Activated CD4-positive, alpha-beta T cell treated with anti-CD3 and anti-CD28 coated beads, Interleukin-2, Interleukin-4, amounts not matched to agents 100 ng/mL and 50 ng/mL, durations not matched to agents 16 hours and 8 hours (primary cell): Measurements from ENCODE around the gene OR7G1.
A peak's percentile ranks its signal among the peaks of the same experiment; 100 is the strongest.

Experiments
- DNase-seq: peaks from one replicate; pipeline ENCODE4 v3.0.0-alpha.2; 2020; ENCODE audit warnings: low spot score

The OR7G1 gene

GRCh38 chr19:9115307-9115813 lies at the start of gene OR7G1:
OR7G1 (minus strand) TSS chr19:9115763; CDS start chr19:9115763, 0 bp downstream.
- DNase-seq: no peak

- no peak for DNase-seq
Measured at GRCh38 chr19:9165261-9165660, 49.7 kb upstream of the OR7G1 start.

GRCh38 chr19:9161427-9161826 lies 45.9 kb upstream of the OR7G1 start:
- DNase-seq: no peak

- DNase-seq: no peak
Measured at GRCh38 chr19:9159891-9160290, 44.3 kb upstream of the OR7G1 start.

- no peak for DNase-seq
Measured at GRCh38 chr19:9156304-9156703, 40.7 kb upstream of the OR7G1 start.

- DNase-seq: no peak
Measured at GRCh38 chr19:9155591-9155990, 40.0 kb upstream of the OR7G1 start.

- no peak for DNase-seq
Measured at GRCh38 chr19:9151367-9151766, 35.8 kb upstream of the OR7G1 start.

- no peak for DNase-seq
Measured at GRCh38 chr19:9150650-9151049, 35.1 kb upstream of the OR7G1 start.

- DNase-seq: no peak
Measured at GRCh38 chr19:9149997-9150396, 34.4 kb upstream of the OR7G1 start.

GRCh38 chr19:9148697-9149096 lies 33.1 kb upstream of the OR7G1 start:
- DNase-seq: no peak

- DNase-seq: no peak
Measured at GRCh38 chr19:9146882-9147281, 31.3 kb upstream of the OR7G1 start.

GRCh38 chr19:9144920-9145319 lies 29.4 kb upstream of the OR7G1 start:
- DNase-seq: no peak

GRCh38 chr19:9140159-9140874 lies 24.8 kb upstream of the OR7G1 start, which contains the start of gene ZNF317:
ZNF317 (plus strand) TSS chr19:9140397; CDS start chr19:9156017, 15,620 bp downstream.
- DNase-seq: peak; percentile 92

GRCh38 chr19:9139609-9140158 lies 24.1 kb upstream of the OR7G1 start:
- no peak for DNase-seq

- DNase-seq: no peak
Measured at GRCh38 chr19:9132422-9132821, 16.9 kb upstream of the OR7G1 start.

GRCh38 chr19:9130965-9131364 lies 15.4 kb upstream of the OR7G1 start:
- no peak for DNase-seq

- DNase-seq: no peak
Measured at GRCh38 chr19:9128171-9128570, 12.6 kb upstream of the OR7G1 start.

GRCh38 chr19:9126900-9127405 lies 11.4 kb upstream of the OR7G1 start, which contains the start of gene OR7G3:
OR7G3 (minus strand) TSS chr19:9126950; CDS start chr19:9126950, 0 bp downstream.
- DNase-seq: no peak

- no peak for DNase-seq
Measured at GRCh38 chr19:9116547-9116946, 984 bp upstream of the OR7G1 start.

- DNase-seq: no peak
Measured at GRCh38 chr19:9109959-9110358, 5.6 kb downstream of the OR7G1 start.

GRCh38 chr19:9107375-9107774 lies 8.2 kb downstream of the OR7G1 start, which contains the start of gene OR7G2:
OR7G2 (minus strand) TSS chr19:9107475; CDS start chr19:9103243, 4,232 bp downstream.
- no peak for DNase-seq

GRCh38 chr19:9086761-9087160 lies 28.8 kb downstream of the OR7G1 start, which contains the start of gene OR1M1:
OR1M1 (plus strand) TSS chr19:9087061; CDS start chr19:9093245, 6,184 bp downstream.
- DNase-seq: no peak

GRCh38 chr19:9078651-9079050 lies 36.9 kb downstream of the OR7G1 start:
- DNase-seq: no peak
